ENCODE data around the gene MYT1. TPM values are rescaled to one million over a fixed set of nuclear protein-coding genes. Genes with fewer than 3 reads are reported as not detected.

Gene MYT1
- total and polyA plus RNA-seq, 9 of the 15 experiments (the other 6 are each of a cell fraction or from before 2014, with no cell fraction given), result 0.02 to 0.12 (median 0.06) TPM; not detected in 4

DNA sequence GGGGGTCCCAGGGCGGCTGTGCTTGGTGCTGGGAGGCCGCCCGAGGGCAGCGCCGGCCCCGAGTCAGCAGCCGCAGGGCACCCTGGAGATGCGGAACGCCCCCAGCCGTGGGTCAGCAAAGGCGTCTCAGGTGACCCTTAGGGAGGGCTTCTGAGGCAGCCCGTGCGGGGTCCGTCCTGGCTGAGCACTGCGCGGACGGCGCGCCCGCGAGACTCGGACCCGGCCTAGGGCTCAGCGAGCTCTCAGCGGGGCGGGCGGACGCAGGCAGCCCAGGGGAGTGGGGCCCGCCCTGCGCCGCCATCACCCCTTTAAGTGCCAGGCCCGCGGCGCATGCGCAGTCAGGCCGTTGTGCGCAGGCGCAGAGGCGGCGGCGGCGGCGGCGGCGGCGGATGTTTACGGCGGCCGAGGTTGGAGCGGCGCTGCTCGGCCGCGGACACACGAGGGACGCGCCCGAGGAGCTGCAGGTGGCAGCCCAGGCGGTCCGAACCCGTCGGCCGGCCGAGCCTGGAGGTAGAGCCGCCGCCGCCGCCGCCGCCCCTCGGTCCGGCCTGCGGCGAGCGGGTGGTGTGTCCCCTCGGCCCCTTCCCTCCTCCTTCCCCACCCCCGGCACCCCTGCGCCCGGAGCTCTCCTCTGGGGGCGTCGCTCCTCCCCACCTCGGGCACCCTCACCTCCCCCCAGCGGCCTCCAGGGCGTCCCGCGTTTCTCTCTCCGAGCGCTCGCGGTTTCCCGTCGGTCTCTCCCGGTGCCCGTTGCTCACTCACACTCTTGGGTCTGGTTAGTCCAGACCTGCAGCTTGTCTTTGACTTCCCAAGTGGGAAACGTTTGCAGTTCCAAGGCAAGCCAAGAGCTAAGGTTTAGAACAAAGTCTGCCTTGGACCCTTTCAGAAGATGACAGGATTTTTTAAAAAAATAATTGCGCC is 91.4 kb downstream of the MYT1 start, which contains the start of gene PCMTD2 (continued):
- TF ChIP-seq, protein P1, sequence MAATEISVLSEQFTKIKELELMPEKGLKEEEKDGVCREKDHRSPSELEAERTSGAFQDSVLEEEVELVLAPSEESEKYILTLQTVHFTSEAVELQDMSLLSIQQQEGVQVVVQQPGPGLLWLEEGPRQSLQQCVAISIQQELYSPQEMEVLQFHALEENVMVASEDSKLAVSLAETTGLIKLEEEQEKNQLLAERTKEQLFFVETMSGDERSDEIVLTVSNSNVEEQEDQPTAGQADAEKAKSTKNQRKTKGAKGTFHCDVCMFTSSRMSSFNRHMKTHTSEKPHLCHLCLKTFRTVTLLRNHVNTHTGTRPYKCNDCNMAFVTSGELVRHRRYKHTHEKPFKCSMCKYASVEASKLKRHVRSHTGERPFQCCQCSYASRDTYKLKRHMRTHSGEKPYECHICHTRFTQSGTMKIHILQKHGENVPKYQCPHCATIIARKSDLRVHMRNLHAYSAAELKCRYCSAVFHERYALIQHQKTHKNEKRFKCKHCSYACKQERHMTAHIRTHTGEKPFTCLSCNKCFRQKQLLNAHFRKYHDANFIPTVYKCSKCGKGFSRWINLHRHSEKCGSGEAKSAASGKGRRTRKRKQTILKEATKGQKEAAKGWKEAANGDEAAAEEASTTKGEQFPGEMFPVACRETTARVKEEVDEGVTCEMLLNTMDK (IDR thresholded peaks at IDR 0.05; ENCODE audit: borderline replicate concordance, insufficient read depth, low read depth, low read length, poor library complexity, severe bottlenecking), result peak; percentile 40
- TF ChIP-seq ZFX (CRISPR knock-in tag; IDR thresholded peaks at IDR 0.05), result peak; percentile 96
- TF ChIP-seq, protein P2, sequence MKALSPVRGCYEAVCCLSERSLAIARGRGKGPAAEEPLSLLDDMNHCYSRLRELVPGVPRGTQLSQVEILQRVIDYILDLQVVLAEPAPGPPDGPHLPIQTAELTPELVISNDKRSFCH (CRISPR knock-in tag; IDR thresholded peaks at IDR 0.05), result no peak
- TF ChIP-seq, protein P2 (tag; IDR thresholded peaks at IDR 0.05), result peak; percentile 59; the same call in 1 of the 2 replicates
- TF ChIP-seq, protein P3, sequence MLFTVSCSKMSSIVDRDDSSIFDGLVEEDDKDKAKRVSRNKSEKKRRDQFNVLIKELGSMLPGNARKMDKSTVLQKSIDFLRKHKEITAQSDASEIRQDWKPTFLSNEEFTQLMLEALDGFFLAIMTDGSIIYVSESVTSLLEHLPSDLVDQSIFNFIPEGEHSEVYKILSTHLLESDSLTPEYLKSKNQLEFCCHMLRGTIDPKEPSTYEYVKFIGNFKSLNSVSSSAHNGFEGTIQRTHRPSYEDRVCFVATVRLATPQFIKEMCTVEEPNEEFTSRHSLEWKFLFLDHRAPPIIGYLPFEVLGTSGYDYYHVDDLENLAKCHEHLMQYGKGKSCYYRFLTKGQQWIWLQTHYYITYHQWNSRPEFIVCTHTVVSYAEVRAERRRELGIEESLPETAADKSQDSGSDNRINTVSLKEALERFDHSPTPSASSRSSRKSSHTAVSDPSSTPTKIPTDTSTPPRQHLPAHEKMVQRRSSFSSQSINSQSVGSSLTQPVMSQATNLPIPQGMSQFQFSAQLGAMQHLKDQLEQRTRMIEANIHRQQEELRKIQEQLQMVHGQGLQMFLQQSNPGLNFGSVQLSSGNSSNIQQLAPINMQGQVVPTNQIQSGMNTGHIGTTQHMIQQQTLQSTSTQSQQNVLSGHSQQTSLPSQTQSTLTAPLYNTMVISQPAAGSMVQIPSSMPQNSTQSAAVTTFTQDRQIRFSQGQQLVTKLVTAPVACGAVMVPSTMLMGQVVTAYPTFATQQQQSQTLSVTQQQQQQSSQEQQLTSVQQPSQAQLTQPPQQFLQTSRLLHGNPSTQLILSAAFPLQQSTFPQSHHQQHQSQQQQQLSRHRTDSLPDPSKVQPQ (CRISPR knock-in tag; IDR thresholded peaks at IDR 0.05; ENCODE audit: borderline replicate concordance), result no peak
- TF ChIP-seq SNIP1 (IDR thresholded peaks at IDR 0.05; ENCODE audit: low read depth), result peak; percentile 97
- peak; percentile 77; the same call in 1 of the 2 replicates for TF ChIP-seq MED1 (CRISPR knock-in tag; IDR thresholded peaks at IDR 0.05; ENCODE audit: borderline replicate concordance)
- peak; percentile 83 for TF ChIP-seq RBBP5 (IDR thresholded peaks at IDR 0.05; ENCODE audit: borderline replicate concordance, insufficient read depth, low read length, poor library complexity, severe bottlenecking)
- peak; percentile 59; the same call in 1 of the 2 replicates for TF ChIP-seq GABPA (tag; conservative IDR thresholded peaks at IDR 0.05; ENCODE audit: low read depth)
- TF ChIP-seq ZNF232 (CRISPR knock-in tag; IDR thresholded peaks at IDR 0.05), result 0 out of 2 replicates have a peak, but pooled peaks have one; percentile 47
- 0 out of 2 replicates have a peak, but pooled peaks have one; percentile 11 for TF ChIP-seq EGR1 (conservative IDR thresholded peaks at IDR 0.05)
- TF ChIP-seq L3MBTL2 (IDR thresholded peaks at IDR 0.05), result peak; percentile 97
- peak; percentile 87; the same call in 1 of the 2 replicates for TF ChIP-seq PHF8 (IDR thresholded peaks at IDR 0.05; ENCODE audit: borderline replicate concordance, low read length)
- TF ChIP-seq ZNF146 (CRISPR knock-in tag; IDR thresholded peaks at IDR 0.05; ENCODE audit: unreplicated experiment), result no peak
- TF ChIP-seq, protein P4, sequence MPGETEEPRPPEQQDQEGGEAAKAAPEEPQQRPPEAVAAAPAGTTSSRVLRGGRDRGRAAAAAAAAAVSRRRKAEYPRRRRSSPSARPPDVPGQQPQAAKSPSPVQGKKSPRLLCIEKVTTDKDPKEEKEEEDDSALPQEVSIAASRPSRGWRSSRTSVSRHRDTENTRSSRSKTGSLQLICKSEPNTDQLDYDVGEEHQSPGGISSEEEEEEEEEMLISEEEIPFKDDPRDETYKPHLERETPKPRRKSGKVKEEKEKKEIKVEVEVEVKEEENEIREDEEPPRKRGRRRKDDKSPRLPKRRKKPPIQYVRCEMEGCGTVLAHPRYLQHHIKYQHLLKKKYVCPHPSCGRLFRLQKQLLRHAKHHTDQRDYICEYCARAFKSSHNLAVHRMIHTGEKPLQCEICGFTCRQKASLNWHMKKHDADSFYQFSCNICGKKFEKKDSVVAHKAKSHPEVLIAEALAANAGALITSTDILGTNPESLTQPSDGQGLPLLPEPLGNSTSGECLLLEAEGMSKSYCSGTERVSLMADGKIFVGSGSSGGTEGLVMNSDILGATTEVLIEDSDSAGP (CRISPR knock-in tag; IDR thresholded peaks at IDR 0.05), result peak; percentile 19; the same call in 1 of the 2 replicates
- TF ChIP-seq, protein P5, sequence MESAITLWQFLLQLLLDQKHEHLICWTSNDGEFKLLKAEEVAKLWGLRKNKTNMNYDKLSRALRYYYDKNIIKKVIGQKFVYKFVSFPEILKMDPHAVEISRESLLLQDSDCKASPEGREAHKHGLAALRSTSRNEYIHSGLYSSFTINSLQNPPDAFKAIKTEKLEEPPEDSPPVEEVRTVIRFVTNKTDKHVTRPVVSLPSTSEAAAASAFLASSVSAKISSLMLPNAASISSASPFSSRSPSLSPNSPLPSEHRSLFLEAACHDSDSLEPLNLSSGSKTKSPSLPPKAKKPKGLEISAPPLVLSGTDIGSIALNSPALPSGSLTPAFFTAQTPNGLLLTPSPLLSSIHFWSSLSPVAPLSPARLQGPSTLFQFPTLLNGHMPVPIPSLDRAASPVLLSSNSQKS (CRISPR knock-in tag; IDR thresholded peaks at IDR 0.05), result no peak
- no peak for TF ChIP-seq TCF7L2 (IDR thresholded peaks at IDR 0.05; ENCODE audit: low read depth, low read length)
- no peak for TF ChIP-seq BRD9 (IDR thresholded peaks at IDR 0.05; ENCODE audit: low read depth, partially characterized antibody)
